Dermis blood vessel endothelial cell (primary cell): ENCODE results near the gene NSUN2. TPM values are rescaled to one million over a fixed set of nuclear protein-coding genes. Genes with fewer than 3 reads are reported as not detected.

Experiments
- DNase-seq: peaks from one replicate; pipeline ENCODE4 v3.0.0; 2010
- total RNA-seq: library from RNA; depleted of rRNA; stranded (reverse); fragments of >200 nt; gene quantifications from 2 replicates; pipeline ENCODE4 v1.2.3, GENCODE V29; 2014

NSUN2 gene
- total RNA-seq, 1 donor from 2014 or later = 64.5 TPM

DNA sequence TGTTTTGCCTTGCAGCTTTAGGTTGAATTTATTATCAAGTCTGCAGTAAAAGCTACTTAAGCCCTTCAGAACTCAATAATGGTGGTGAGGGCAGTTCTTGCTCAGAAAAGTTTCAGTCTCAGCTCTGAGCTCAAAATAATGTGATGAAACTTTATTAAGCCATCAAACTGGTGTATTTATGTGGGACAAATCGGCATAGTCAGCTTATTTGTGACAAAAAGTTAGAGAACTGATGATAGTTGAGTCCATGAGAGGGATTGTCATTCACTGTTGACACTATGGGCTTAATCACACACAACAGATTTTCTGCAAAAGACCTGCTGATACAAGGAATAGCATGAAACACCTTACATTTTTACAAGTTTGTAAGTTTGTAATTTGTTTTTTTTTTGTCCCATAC lies 9.8 kb upstream of the NSUN2 start:
- no peak for DNase-seq

DNA sequence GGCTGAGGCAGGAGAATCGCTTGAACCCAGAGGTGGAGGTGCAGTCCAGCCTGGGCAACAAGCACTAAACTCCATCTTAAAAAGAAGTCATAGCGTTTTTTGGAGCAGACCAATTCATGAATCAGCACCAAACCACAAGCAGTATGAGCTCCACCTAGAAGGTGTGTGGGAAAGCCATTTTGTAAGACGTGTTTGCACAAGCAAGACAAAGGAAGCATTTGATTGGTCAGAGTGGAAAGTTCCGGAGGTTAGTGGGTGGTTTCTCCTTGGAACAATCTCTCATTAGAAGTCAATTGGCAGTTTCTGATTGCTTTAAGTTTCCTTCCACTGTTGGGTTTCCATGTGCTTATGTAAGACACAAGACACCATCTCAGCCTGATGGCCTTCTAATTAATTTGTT lies 5.4 kb upstream of the NSUN2 start:
- no peak for DNase-seq

- no peak for DNase-seq
These were observed 4.7 kb upstream of the NSUN2 start for GRCh38 chr5:6637590-6637989.

GRCh38 chr5:6637022-6637421 lies 4.2 kb upstream of the NSUN2 start:
- no peak for DNase-seq

DNA sequence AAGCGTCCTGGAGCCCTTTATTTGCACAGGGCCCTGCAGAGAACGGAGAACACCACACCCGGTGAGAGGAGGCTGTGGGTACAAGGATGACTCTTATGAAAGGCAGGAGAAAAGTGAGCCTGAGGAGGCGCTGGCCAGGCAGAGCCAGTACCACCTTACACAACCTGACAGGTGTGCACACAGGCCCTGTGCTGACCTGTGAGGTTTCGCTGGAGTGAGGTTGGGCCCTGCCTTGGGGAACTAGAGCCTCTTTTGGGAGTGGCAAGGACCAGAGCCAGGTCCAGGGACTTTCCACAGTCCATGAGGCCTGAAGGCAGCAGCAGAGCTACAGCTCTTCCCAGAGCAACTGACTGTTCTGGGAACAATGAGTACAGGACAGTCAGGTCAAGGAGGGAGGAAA lies 3.4 kb upstream of the NSUN2 start:
- DNase-seq = no peak

GRCh38 chr5:6634788-6635430 lies 2.1 kb upstream of the NSUN2 start:
- DNase-seq = no peak

DNA sequence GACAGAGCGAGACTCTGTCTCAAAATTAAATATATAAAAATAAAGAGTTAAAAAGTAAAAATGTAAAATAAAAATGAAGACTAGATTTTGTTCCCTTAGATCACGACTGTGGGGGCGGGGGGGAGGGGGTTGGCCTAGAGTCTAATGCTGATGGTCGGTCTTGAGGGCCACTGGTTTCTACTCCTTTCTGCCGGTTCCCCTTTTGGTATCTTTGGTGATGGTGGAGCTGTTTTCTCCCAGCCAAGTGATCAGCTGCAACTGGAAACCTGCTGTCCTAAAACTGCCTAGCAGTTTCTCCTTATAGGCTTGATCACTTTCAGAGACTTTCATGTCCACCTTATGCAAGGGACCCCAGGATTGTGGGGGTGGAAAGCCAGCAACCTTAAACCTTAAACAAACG lies 1.5 kb upstream of the NSUN2 start:
- DNase-seq = peak; percentile 10

- DNase-seq = peak; percentile 31
These were observed 813 bp upstream of the NSUN2 start for GRCh38 chr5:6633469-6634245.

DNA sequence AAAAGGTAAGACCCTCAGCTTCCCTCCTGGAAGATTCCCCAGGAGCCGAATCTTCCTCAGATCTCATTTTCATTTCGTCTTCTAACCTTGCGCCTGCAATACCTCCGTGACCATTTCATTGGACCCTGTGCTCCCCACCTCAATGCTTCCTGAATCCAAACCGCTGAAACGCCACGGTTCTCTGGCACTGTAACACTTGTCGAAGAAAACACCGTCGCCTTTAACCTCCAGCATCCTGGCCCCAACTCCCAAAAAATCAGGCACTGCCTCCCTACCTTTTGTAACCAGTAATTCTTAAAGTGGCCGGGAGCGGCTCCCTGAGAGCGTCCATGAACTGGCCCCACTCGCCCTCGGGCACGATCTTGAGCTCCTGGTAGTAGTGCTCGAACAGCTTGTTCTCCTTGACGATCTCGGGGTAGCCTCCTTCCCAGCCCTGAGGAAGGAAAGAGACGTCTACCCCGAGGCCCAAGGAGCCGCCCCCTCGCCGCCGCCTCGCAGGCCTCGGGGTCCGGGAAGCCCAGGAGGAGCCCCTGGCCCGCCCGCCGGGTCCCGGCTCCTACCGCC lies 438 bp downstream of the NSUN2 start:
- DNase-seq = peak; percentile 59

DNA sequence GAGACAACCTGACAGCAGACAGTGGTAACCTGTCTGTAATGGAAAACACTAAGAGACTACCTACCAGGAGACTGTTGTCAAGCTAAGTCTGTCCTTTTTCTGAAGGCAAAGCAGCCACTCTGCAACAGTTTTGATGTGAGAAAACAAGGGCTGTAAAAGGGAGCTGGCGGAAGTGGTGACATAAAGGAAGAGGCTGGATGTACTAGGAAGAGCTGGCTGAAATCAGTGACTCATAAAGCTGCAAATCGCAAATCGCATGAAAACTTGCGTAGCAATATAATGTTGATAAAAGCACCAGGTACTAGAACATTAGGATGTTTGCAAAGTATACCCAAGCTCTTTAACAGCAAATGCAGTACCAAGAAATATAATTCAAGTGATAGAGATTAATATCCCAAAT lies 1.4 kb downstream of the NSUN2 start:
- peak; percentile 76 for DNase-seq

DNA sequence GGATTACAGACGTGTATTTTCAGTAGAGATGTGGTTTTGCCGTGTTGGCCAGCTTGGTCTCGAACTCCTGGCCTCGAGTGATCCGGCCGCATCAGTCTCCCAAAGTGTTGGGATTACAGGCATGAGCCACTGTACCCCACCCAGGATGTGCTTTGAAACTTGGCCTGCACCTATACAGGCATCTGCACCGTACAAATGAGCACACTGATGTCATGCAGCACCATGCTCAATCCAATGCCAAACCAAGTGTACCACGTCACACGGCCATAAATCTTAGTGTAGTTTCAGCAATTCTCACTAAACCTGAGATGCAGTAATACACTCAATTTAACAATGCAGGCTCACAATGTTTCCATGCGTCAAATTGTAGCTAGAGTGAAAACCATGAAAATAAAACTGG lies 6.3 kb downstream of the NSUN2 start:
- DNase-seq = no peak

DNA sequence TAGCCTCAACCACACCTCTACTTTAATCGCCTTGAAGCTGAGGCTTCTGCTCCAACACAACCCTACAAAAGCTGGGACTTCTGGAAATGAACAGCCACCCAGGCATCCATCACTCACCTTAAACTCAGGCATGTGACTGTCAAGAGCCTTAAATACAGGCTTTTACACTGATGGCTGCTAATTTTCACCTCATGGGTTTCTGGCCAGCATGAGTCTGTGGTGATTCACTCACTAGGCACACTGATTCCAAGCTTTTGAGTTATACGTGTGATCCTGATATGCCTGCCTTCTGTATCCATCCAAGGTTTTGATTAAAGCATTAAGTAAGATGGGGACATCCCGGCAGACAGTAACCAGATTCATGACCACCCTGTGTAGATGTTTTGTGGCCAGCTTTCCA lies 8.9 kb downstream of the NSUN2 start:
- DNase-seq = no peak

DNA sequence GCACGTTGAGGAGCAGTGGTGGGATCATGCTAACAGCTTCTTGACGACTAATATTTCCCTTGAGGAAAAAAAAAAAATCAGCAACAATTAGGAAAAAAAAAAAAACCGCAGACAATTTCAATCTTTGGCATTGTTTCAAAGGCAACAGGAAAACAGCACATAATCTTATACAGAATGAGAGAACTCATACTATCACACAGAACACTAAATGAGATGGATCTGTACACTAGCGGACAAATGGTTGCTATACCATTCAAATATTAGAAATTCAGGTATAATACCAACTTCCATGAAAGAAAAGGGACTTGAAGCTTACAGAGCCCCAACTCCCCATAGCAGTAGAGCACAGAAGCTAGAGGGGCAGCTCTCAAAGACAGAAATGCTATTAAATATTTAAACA lies 9.6 kb downstream of the NSUN2 start:
- peak; percentile 36 for DNase-seq

- DNase-seq = no peak
These were observed 16.2 kb downstream of the NSUN2 start for GRCh38 chr5:6616632-6617031.

DNA sequence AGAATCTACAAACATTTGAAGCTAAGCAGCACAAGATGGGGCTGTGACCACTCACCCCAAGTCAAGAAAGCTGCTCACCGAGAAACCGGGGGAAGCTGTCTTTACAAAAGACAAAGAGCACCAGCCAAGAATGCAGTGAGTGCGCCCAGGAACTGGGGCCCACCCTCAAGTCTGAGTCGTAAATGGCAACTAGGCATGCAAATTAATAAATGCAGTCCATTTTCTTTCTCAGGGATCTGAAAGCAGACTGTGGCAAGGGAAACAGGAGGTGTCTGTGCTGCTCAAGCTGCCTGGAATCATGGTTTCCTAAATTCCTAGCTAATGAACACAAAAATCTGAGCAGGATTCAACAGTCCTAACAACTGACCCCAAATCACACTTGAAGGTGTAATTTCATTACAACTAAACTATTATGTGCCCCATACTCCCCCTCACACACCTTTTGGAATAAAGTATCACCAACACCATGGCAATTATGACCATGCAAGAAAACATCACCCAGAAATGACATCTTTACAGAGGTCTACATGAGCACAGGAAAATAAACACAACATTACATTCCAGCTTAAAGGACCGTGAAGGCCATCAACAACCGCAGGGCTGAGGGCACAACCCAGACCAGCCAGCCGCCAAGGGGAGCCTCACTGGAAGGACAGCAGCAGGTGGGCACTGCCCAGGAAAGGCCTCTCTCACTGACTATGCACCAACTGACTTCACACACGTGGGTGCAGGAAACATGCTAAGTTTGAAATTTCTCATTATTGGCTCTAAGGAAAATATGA lies 17.6 kb downstream of the NSUN2 start:
- no peak for DNase-seq

GRCh38 chr5:6611334-6612256 lies 21.2 kb downstream of the NSUN2 start:
- DNase-seq = no peak

- no peak for DNase-seq
These were observed 24.8 kb downstream of the NSUN2 start for GRCh38 chr5:6608016-6608415.

DNA sequence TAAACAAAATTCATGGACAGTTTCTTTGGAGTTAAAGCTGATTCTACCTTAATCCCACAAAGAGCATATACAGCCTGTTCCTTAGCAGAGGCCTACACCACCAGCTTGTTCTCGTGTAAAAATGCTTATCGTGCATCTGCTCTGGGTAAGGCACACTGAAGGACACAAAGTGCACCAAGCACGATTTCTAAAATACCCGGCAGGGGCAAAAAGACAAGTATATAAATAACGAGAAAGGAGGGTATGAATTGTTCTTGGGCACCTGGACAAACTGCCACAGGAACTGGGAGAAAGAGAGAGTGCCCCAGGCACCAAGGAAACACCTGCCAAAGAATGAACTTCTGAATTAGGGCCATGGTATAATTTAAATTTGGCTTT lies 25.3 kb downstream of the NSUN2 start:
- DNase-seq = no peak

GRCh38 chr5:6606884-6607558 lies 25.8 kb downstream of the NSUN2 start:
- no peak for DNase-seq

- no peak for DNase-seq
These were observed 27.9 kb downstream of the NSUN2 start for GRCh38 chr5:6604946-6605345.

DNA sequence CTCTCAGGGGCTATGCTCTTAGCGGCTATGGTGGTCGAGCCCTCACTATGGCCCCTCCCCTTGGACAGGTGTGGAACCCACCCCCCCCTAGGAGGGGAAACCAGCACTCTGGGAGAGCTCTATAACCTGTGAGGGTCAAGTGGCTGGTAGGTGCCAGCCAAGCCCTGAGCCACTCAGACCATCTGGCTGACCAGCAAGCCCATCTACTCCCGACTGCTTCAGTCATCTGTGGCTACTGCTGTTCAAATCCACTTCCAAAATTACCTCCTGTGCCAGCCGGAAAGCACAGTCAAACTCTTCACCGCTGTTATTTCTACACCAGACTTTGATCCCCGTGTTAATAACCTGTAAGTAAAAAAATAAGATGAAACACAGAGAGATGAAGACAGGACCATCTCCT lies 28.5 kb downstream of the NSUN2 start:
- DNase-seq = no peak

DNA sequence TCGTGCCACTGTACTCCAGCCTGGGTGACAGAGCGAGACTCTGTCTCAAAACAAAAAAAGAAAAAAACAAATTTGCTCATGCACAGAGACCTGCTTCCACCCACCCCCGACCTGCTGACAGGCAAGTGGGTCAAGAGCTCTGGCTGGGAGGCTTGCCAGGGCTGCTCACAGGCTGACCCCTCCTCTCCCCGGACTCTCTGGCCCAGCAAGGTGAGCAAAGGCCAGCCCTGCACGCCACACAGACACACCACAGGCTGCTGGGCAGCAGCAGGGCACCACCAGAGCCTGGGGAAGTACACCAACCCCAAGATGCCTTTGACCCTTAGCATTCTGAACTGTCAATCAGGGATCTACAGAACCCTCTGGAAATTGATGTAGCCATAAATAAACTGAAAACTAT lies 29.2 kb downstream of the NSUN2 start:
- DNase-seq = no peak
